ENCODE data around the gene WSB1. TPM values are rescaled to one million over a fixed set of nuclear protein-coding genes. Genes with fewer than 3 reads are reported as not detected.

Gene WSB1
- total and polyA plus RNA-seq, 2 donors (not counting 1 experiment from before 2014, with no cell fraction given) = 123 to 217 TPM

DNA sequence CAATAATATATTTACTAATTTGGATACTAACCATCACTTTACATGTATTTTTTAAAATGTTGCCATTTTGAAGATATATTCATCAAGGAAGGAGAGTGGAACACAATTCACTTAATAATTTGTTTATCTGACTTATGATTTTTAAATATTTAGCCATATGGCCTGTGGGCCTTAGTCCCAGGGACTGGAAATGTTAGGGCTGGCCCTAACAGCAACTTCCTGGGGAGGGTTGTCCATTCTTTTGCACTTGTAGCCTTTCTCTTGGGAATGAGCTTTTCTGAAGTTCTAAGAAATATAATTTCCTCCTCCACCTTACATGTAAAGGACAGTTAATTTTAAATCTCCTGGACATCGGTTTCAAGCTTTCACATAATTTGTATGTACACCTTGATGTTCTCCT lies 27.7 kb upstream of the WSB1 start:
- Histone ChIP-seq H3K4me2 (replicated peaks; ENCODE audit: low read depth, low read length, poor library complexity, severe bottlenecking) (no peak overlapping the region), H3K9me3 (ENCODE audit: control extremely low read depth in 1 of 3, control insufficient read depth in 2 of 3, insufficient read depth in 1 of 3, low read length in 2 of 3) (no peaks in the 10 kb centered on the region), H3K27me3 (replicated peaks in 1 of 4; ENCODE audit: control extremely low read depth in 1 of 4, control insufficient read depth in 3 of 4, insufficient read depth in 4 of 4, low read length in 3 of 4) (no peaks in the 10 kb centered on the region), H3K36me3 (replicated peaks in 1 of 2; ENCODE audit: control extremely low read depth in 1 of 2, control insufficient read depth in 1 of 2, extremely low read depth in 1 of 2, insufficient read depth in 2 of 2, low read length in 1 of 2) (no peaks in the 10 kb centered on the region), H3K27ac (ENCODE audit: low read length in 2 of 2) (no peak overlapping the region), H3K9ac (ENCODE audit: low read length) (no peak overlapping the region), H2AFZ (ENCODE audit: insufficient read depth, low read depth, low read length, poor library complexity, severe bottlenecking) (no peak overlapping the region), H3K79me2 (ENCODE audit: control insufficient read depth, insufficient read depth, low read length) (no peaks in the 10 kb centered on the region), H3K4me3 (ENCODE audit: control extremely low read depth in 1 of 5, extremely low read depth in 1 of 5, insufficient read depth in 1 of 5, low read depth in 2 of 5, low read length in 4 of 5) (no peak overlapping the region), H3K4me1 (ENCODE audit: control insufficient read depth in 2 of 2, insufficient read depth in 2 of 2, low read length in 2 of 2) (no peaks in the 10 kb centered on the region), H4K20me1 (ENCODE audit: control insufficient read depth, insufficient read depth, low read length, poor library complexity, severe bottlenecking) (no peaks in the 10 kb centered on the region)
- H3K9me3 Mint-ChIP-seq (ENCODE audit: insufficient read depth) = no peaks in the 10 kb centered on the region
- H3K4me1 Mint-ChIP-seq = peaks cover 7% of the 10 kb centered on the region
- POLR2A ChIA-PET = no interaction called here
- no CpG with 5 or more reads among the region's 1 CpG for WGBS (ENCODE audit: insufficient coverage)
- ATAC-seq (ENCODE audit: low read depth) (no peak), DNase-seq (no peak)
- TF ChIP-seq, protein P1, sequence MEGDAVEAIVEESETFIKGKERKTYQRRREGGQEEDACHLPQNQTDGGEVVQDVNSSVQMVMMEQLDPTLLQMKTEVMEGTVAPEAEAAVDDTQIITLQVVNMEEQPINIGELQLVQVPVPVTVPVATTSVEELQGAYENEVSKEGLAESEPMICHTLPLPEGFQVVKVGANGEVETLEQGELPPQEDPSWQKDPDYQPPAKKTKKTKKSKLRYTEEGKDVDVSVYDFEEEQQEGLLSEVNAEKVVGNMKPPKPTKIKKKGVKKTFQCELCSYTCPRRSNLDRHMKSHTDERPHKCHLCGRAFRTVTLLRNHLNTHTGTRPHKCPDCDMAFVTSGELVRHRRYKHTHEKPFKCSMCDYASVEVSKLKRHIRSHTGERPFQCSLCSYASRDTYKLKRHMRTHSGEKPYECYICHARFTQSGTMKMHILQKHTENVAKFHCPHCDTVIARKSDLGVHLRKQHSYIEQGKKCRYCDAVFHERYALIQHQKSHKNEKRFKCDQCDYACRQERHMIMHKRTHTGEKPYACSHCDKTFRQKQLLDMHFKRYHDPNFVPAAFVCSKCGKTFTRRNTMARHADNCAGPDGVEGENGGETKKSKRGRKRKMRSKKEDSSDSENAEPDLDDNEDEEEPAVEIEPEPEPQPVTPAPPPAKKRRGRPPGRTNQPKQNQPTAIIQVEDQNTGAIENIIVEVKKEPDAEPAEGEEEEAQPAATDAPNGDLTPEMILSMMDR (IDR thresholded peaks at IDR 0.05) = no peak
- no peak for TF ChIP-seq EZH2 (IDR thresholded peaks at IDR 0.05; ENCODE audit: borderline replicate concordance, insufficient read depth, low read depth, low read length, poor library complexity, severe bottlenecking)
- intact Hi-C loops (cut with micrococcal nuclease) = no loop called here
- no peaks in the 10 kb centered on the region for H3K27me3 Mint-ChIP-seq
- H3K4me3 Mint-ChIP-seq = no peak overlapping the region
- CTCF ChIA-PET = no interaction called here
- no peak overlapping the region for H3K27ac Mint-ChIP-seq

DNA sequence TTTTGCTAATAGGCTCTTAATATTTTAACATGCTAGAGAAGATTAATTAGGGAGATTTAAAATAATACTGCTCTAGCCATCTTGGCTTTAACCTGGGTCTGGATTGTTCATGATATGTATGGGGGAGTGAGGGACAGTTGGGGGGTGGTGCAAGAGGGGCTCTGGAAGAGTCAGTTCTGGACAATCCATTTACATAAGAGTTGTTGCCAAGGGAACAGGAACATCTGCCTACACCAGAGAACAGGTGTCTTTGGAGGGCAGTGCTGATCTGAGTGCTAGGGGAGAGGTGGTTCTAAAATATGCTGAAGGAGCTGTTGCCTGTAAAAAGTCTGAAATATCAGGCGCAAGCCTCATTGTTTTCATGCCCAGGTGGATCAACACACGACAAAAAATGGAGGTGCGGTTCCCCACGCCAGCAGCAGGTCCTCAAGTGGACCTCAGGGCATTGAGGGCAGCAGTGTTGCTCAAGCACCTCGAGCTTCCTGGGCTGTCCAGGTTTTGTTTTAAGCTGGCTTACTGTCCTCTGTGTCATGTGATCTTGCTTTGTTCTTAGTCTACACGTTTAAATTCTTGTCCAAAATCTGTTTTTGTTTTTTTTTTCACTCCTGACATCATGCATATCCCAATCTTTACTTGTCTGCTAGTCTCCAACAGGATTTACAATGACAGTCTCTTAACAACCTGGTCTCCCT lies 25.4 kb upstream of the WSB1 start:
- intact Hi-C loops (cut with micrococcal nuclease) = no loop called here
- H3K9ac ChIP-seq (ENCODE audit: low read length) = no peak overlapping the region
- Mint-ChIP-seq H3K9me3 (ENCODE audit: insufficient read depth) (no peaks in the 10 kb centered on the region), H3K27me3 (no peaks in the 10 kb centered on the region), H3K27ac (no peak overlapping the region), H3K4me3 (no peak overlapping the region), H3K4me1 (peaks cover 7% of the 10 kb centered on the region)
- TF ChIP-seq, protein P1 (IDR thresholded peaks at IDR 0.05) = no peak
- no peak for TF ChIP-seq EZH2 (IDR thresholded peaks at IDR 0.05; ENCODE audit: borderline replicate concordance, insufficient read depth, low read depth, low read length, poor library complexity, severe bottlenecking)
- ATAC-seq (ENCODE audit: low read depth) (no peak), DNase-seq (no peak)
- H3K9me3 ChIP-seq (ENCODE audit: control extremely low read depth in 1 of 3, control insufficient read depth in 2 of 3, insufficient read depth in 1 of 3, low read length in 2 of 3) = no peaks in the 10 kb centered on the region
- H2AFZ ChIP-seq (ENCODE audit: insufficient read depth, low read depth, low read length, poor library complexity, severe bottlenecking) = no peak overlapping the region
- ChIA-PET CTCF (interaction anchor here (1.2 kb wide), 1 partner anchor 26 kb away, joined by 3 read pairs; no protein-coding TSS in a partner anchor), POLR2A (no interaction called here)
- 82% methylated on average over 5 of the region's 6 CpGs for WGBS (ENCODE audit: insufficient coverage)
- H3K36me3 ChIP-seq (replicated peaks in 1 of 2; ENCODE audit: control extremely low read depth in 1 of 2, control insufficient read depth in 1 of 2, extremely low read depth in 1 of 2, insufficient read depth in 2 of 2, low read length in 1 of 2) = no peaks in the 10 kb centered on the region
- H3K4me1 ChIP-seq (ENCODE audit: control insufficient read depth in 2 of 2, insufficient read depth in 2 of 2, low read length in 2 of 2) = no peaks in the 10 kb centered on the region
- H3K4me2 ChIP-seq (replicated peaks; ENCODE audit: low read depth, low read length, poor library complexity, severe bottlenecking) = no peak overlapping the region
- H3K27ac ChIP-seq (ENCODE audit: low read length in 2 of 2) = no peak overlapping the region
- H4K20me1 ChIP-seq (ENCODE audit: control insufficient read depth, insufficient read depth, low read length, poor library complexity, severe bottlenecking) = no peaks in the 10 kb centered on the region
- H3K4me3 ChIP-seq (ENCODE audit: control extremely low read depth in 1 of 5, extremely low read depth in 1 of 5, insufficient read depth in 1 of 5, low read depth in 2 of 5, low read length in 4 of 5) = no peak overlapping the region
- no peaks in the 10 kb centered on the region for H3K79me2 ChIP-seq (ENCODE audit: control insufficient read depth, insufficient read depth, low read length)
- no peaks in the 10 kb centered on the region for H3K27me3 ChIP-seq (replicated peaks in 1 of 4; ENCODE audit: control extremely low read depth in 1 of 4, control insufficient read depth in 3 of 4, insufficient read depth in 4 of 4, low read length in 3 of 4)

Data from B cell (primary cell).